Left colon (tissue), 2 donors: ENCODE results near the gene KIF14. TPM values are rescaled to one million over a fixed set of nuclear protein-coding genes. Genes with fewer than 3 reads are reported as not detected.
"Not testable (repeated sequence)": the region's sequence is repeated elsewhere in the genome, so short reads cannot be mapped to it uniquely, and the experiment has no call there.

Experiments
- ATAC-seq: fragments of 200-7000 bp; cut with Tn5 transposase; one replicate; pipeline ENCODE4 v1.9.1; 2020; ENCODE audit warnings: mild to moderate bottlenecking, moderate library complexity
- DNase-seq, 2 donors: peaks; one replicate each; pipeline ENCODE4 v3.0.0-alpha.2; 2020
- intact Hi-C, 2 donors: fragments of 100-400 bp; cut with DNase I in 1 of 2; cut with micrococcal nuclease in 1 of 2; formaldehyde crosslinking; loops; one replicate each; pipeline versions ENCODE4 v1.11.2 to v1.14.0; 2022; cut with DNase I, micrococcal nuclease
- total RNA-seq, 2 donors: library from RNA; stranded (reverse); fragmentation: NEBNext Ultra II Directional; extraction: Animal tissue kit (Norgen Biotek cat#: 25700); gene quantifications; one replicate each; pipeline ENCODE4 v1.2.1, GENCODE V29; 2021
- donor health status: DM: no; HTN: no; CAD: no.
- donor health status: DM: yes; HTN: yes; CAD: no.

Gene KIF14
- total RNA-seq, 2 donors from 2014 or later, result 0.67 to 2.0 TPM

GRCh38 chr1:200638073-200638472, 17.5 kb upstream of the KIF14 start:
- intact Hi-C loops, result no loop called here
- ATAC-seq, result peak; percentile 65
- no peak for DNase-seq

GRCh38 chr1:200636681-200637080, 16.1 kb upstream of the KIF14 start:
- DNase-seq (no peak), ATAC-seq (no peak)
- intact Hi-C loops, result no loop called here

- intact Hi-C loops, result no loop called here
- DNase-seq (no peak), ATAC-seq (no peak)
Measured at GRCh38 chr1:200634261-200635122, 13.9 kb upstream of the KIF14 start.

- intact Hi-C loops, result no loop called here
- DNase-seq (no peak), ATAC-seq (no peak)
Measured at GRCh38 chr1:200631375-200631774, 10.8 kb upstream of the KIF14 start.

GRCh38 chr1:200630515-200630899, 10.0 kb upstream of the KIF14 start:
- intact Hi-C loops, DNase-seq, ATAC-seq: not testable (repeated sequence)

GRCh38 chr1:200629876-200630514, 9.4 kb upstream of the KIF14 start:
- DNase-seq (no peak), ATAC-seq (no peak)
- intact Hi-C loops, result loop anchor here in 1 of 2 donors (10.0 kb wide), 2 partner anchors 175 to 205 kb away; no protein-coding TSS in a partner anchor

- DNase-seq, result peak in 1 of 2 donors; percentile 14
- intact Hi-C loops, result loop anchor here in 1 of 2 donors (10.0 kb wide), 2 partner anchors 176 to 206 kb away; no protein-coding TSS in a partner anchor
- ATAC-seq, result peak; percentile 22
Measured at GRCh38 chr1:200628223-200628881, 7.8 kb upstream of the KIF14 start.

- DNase-seq (no peak), ATAC-seq (no peak)
- intact Hi-C loops, result loop anchor here in 1 of 2 donors (10.0 kb wide), 2 partner anchors 177 to 207 kb away; no protein-coding TSS in a partner anchor
Measured at GRCh38 chr1:200627575-200628222, 7.1 kb upstream of the KIF14 start.

GRCh38 chr1:200626853-200627534, 6.4 kb upstream of the KIF14 start:
- intact Hi-C loops, result loop anchor here in 1 of 2 donors (10.0 kb wide), 2 partner anchors 178 to 208 kb away; no protein-coding TSS in a partner anchor
- ATAC-seq (no peak), DNase-seq (no peak)

GRCh38 chr1:200625381-200625824, 4.9 kb upstream of the KIF14 start:
- DNase-seq (no peak), ATAC-seq (no peak)
- intact Hi-C loops, result loop anchor here in 1 of 2 donors (10.0 kb wide), 2 partner anchors 179 to 209 kb away; no protein-coding TSS in a partner anchor

GRCh38 chr1:200624679-200625335, 4.3 kb upstream of the KIF14 start:
- intact Hi-C loops, result loop anchor here in 1 of 2 donors (5.0 to 10.0 kb wide), 3 partner anchors 47 to 210 kb away; no protein-coding TSS in a partner anchor
- no peak for ATAC-seq
- DNase-seq, result no peak

GRCh38 chr1:200619894-200620272, 668 bp downstream of the KIF14 start:
- intact Hi-C loops, result loop anchor here in 1 of 2 donors (5.0 to 10.0 kb wide), 3 partner anchors 52 to 215 kb away; no protein-coding TSS in a partner anchor
- no peak for ATAC-seq
- no peak for DNase-seq

- intact Hi-C loops, result no loop called here
- no peak for DNase-seq
- no peak for ATAC-seq
Measured at GRCh38 chr1:200610846-200611245, 9.7 kb downstream of the KIF14 start.

- intact Hi-C loops, result no loop called here
- no peak for DNase-seq
- ATAC-seq, result no peak
Measured at GRCh38 chr1:200602632-200603031, 17.9 kb downstream of the KIF14 start.

- no peak for ATAC-seq
- DNase-seq, result no peak
- intact Hi-C loops, result no loop called here
Measured at GRCh38 chr1:200590001-200590400, 30.6 kb downstream of the KIF14 start.

- no peak for DNase-seq
- no peak for ATAC-seq
- intact Hi-C loops, result no loop called here
Measured at GRCh38 chr1:200588698-200589097, 31.9 kb downstream of the KIF14 start.

- DNase-seq (no peak), ATAC-seq (peak; percentile 81)
- intact Hi-C loops, result no loop called here
Measured at GRCh38 chr1:200564319-200564718, 56.2 kb downstream of the KIF14 start.

GRCh38 chr1:200561856-200562214, 58.7 kb downstream of the KIF14 start:
- intact Hi-C loops, result no loop called here
- DNase-seq, result no peak
- ATAC-seq, result no peak
